ENCODE results near the gene SNPH.

DNA sequence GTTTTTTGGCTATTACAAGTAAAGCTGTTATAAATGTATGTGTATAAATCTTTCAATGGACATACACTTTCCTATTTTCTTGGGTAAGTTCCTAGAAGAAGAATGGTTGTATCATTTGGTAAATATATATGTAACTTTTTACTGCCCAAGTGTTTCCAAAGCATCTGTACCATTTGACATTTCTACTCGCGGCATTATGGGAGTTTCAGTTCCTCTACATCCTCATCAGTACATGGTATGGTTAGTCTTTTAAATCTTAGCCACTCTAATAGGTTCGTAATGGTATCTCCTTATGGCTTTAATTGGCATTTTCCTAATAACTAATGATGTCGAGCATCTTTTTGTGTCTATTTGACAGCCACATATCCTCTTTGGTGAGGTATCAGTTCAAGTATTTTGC lies 12.9 kb downstream of the SNPH start:
- TF ChIP-seq, protein P1, sequence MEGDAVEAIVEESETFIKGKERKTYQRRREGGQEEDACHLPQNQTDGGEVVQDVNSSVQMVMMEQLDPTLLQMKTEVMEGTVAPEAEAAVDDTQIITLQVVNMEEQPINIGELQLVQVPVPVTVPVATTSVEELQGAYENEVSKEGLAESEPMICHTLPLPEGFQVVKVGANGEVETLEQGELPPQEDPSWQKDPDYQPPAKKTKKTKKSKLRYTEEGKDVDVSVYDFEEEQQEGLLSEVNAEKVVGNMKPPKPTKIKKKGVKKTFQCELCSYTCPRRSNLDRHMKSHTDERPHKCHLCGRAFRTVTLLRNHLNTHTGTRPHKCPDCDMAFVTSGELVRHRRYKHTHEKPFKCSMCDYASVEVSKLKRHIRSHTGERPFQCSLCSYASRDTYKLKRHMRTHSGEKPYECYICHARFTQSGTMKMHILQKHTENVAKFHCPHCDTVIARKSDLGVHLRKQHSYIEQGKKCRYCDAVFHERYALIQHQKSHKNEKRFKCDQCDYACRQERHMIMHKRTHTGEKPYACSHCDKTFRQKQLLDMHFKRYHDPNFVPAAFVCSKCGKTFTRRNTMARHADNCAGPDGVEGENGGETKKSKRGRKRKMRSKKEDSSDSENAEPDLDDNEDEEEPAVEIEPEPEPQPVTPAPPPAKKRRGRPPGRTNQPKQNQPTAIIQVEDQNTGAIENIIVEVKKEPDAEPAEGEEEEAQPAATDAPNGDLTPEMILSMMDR (IDR thresholded peaks at IDR 0.05) = no peak
- no peak for TF ChIP-seq POLR2A (IDR thresholded peaks at IDR 0.05)
